ENCODE measurements around the gene TEX13D.
"Not testable (repeated sequence)": the region's sequence is repeated elsewhere in the genome, so short reads cannot be mapped to it uniquely, and the experiment has no call there.

TEX13D gene

DNA sequence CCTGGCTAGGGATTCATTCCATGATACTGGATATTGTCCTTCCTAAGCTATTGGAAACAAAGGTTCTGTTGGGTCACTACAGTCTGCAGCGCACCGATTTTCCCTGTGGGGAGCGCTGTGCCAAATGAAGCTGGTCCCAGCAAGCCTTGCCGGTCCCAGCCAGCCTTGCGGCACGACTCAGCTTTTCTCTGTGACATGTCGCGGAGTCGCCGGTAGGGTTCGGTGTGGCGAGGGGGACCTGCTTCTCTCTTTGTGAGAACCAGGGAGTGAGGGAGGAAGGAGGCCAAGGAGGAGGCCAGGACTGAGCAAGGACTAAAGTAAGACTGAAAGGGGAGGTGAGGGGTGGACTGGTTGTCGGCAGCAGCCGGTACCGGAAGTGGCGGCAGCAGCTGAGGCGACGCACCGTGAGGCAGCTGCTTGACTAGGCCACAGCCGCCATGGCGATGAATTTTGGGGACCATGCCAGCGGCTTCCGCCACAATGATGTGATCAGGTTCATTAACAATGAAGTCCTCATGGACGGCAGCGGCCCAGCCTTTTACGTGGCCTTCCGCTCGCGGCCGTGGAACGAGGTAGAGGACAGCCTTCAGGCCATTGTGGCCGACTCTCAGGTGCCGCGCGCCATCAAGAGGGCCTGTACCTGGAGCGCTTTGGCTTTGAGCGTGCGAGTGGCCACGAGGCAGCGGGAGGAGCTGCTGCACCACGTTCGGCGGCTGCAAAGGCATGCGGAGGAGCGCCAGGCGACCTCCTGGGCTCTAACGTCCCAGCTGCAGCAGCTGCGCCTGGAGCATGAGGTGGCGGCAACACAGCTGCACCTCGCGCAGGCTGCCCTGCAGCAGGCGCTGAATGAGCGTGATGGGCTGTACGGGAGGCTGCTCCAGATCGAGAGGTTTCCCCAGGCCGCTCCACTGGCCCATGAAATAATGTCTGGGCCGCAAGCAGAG is at the start of gene TEX13D:
TEX13D (plus strand) TSS at position 180 of the 944 bp plus-strand sequence; CDS start at position 438, 258 bp downstream.
- TF ChIP-seq, protein P1, sequence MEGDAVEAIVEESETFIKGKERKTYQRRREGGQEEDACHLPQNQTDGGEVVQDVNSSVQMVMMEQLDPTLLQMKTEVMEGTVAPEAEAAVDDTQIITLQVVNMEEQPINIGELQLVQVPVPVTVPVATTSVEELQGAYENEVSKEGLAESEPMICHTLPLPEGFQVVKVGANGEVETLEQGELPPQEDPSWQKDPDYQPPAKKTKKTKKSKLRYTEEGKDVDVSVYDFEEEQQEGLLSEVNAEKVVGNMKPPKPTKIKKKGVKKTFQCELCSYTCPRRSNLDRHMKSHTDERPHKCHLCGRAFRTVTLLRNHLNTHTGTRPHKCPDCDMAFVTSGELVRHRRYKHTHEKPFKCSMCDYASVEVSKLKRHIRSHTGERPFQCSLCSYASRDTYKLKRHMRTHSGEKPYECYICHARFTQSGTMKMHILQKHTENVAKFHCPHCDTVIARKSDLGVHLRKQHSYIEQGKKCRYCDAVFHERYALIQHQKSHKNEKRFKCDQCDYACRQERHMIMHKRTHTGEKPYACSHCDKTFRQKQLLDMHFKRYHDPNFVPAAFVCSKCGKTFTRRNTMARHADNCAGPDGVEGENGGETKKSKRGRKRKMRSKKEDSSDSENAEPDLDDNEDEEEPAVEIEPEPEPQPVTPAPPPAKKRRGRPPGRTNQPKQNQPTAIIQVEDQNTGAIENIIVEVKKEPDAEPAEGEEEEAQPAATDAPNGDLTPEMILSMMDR (IDR thresholded peaks at IDR 0.05; ENCODE audit: low read depth, low read length), result no peak

DNA sequence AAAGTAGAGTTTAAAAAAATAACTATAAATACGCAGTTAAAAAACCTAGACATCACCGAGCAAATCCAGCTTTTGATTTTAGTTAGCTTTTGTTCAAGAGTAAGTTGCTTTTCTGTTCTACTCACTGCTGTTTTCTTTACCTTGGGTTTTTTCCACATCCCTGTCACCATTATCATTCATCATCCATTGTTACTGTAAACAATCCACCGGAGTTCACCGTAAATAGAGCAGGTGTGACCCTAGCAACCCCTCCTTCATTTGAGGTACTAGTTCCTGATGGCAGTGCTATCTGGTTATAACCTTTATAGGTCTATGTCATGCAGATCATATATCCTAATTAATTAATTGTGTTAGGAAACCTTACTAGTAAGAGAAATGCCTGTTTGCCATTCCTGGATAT is 43.0 kb upstream of the TEX13D start:
- H3K4me3 ChIP-seq (replicated peaks in 1 of 2; ENCODE audit: low read depth in 2 of 2, low read length in 2 of 2), result no peak overlapping the region
- TF ChIP-seq, protein P1 (IDR thresholded peaks at IDR 0.05; ENCODE audit: low read depth, low read length), result no peak

More for the DNA sequence above, at the start of gene TEX13D:
- DNase-seq (ENCODE audit: low read depth in 2 of 2), result no peak
- H3K4me3 ChIP-seq (replicated peaks in 1 of 2; ENCODE audit: low read depth in 2 of 2, low read length in 2 of 2), result no peak within 1 kb of the TSS

DNA sequence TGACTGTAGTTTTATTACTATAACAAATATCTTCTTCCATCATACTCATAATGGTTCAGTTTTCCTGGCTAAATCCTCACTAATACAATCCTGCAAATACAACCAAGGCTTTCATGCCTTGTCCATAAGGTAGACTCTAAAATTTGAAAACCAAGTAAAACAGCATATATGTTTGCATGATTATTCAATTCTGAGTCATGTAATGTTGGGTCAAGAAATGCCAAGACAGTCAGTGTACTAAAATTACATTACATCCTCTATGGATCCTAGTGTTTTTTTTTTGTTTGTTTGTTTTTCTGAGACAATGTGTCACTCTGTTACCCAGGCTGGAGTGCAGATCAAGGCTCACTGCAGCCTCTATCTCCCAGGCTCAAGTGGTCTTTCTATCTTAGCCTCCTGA is 38.6 kb upstream of the TEX13D start:
- TF ChIP-seq, protein P1 (IDR thresholded peaks at IDR 0.05; ENCODE audit: low read depth, low read length), result no peak
- no peak for DNase-seq (ENCODE audit: low read depth in 2 of 2)

More for the DNA sequence above, 43.0 kb upstream of the TEX13D start:
- no peak for DNase-seq (ENCODE audit: low read depth in 2 of 2)

DNA sequence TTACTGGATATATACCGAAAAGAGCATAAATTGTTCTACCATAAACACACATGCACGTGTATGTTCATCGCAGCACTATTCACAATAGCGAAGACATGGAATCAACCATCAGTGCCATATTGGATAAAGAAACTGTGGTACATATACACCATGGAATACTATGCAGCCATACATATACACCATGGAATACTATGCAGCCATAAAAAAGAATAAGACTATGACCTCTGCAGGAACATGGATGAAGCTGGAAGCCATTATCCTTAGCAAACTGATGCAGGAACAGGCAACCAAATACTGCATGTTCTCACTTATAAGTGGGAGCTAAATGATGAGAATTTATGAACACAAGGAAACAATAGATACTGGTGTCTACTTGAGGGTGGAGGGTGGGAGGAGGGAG is 33.1 kb upstream of the TEX13D start:
- H3K4me3 ChIP-seq (replicated peaks in 1 of 2; ENCODE audit: low read depth in 2 of 2, low read length in 2 of 2); DNase-seq (ENCODE audit: low read depth in 2 of 2): not testable (repeated sequence)

More for the DNA sequence above, 38.6 kb upstream of the TEX13D start:
- no peak overlapping the region for H3K4me3 ChIP-seq (replicated peaks in 1 of 2; ENCODE audit: low read depth in 2 of 2, low read length in 2 of 2)

DNA sequence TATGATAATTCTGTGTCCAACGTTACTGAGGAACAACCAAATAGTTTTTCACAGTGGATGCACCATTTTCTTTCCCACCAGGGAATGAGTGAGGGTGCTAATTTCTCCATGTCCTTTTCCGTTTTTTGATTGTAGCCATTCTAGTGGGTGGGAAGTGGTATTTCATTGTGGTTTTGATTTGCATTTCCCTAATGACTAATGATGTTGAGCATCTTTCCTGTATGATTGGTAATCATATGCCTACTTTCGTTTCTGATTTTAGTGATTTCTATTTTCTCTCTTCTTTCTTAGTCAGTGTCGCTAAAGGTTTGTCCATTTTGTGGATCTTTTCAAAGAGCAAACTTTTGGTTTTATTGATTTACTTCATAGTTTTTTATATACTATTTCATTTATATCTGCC is 32.1 kb upstream of the TEX13D start:
- no peak overlapping the region for H3K4me3 ChIP-seq (replicated peaks in 1 of 2; ENCODE audit: low read depth in 2 of 2, low read length in 2 of 2)
- DNase-seq (ENCODE audit: low read depth in 2 of 2), result no peak
- TF ChIP-seq, protein P1 (IDR thresholded peaks at IDR 0.05; ENCODE audit: low read depth, low read length), result no peak

DNA sequence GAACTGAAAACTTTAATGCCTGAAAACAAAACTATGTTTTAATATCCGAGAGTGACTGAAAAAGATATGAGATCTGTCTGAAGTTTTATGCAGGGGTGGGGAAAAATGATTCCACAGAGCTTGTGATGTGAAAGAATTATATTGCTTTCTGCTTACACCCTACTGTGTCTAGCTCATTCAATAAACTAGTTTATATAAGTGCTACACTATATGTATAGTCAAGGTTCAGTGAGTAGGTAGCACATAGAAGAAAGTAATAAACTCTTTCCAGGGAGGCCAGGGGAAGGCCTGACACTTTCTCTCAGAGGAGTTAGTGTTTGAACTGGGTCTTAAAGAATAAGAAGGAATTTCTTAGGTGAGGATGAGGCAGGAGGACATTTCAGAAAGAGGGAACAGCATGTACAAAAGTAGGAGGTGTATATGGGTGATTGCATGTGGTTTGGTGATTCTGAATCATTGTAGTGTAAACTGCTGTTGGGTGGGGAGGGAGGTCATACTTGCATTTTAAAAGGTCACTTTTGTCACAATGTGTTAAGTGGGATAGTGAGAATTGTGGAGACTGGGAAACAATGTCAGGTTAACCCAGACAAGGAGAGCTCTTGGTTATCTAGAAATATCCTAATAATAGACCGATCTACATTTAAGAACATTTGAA is 25.1 kb upstream of the TEX13D start:
- H3K4me3 ChIP-seq (replicated peaks in 1 of 2; ENCODE audit: low read depth in 2 of 2, low read length in 2 of 2), result no peak overlapping the region
- TF ChIP-seq, protein P1 (IDR thresholded peaks at IDR 0.05; ENCODE audit: low read depth, low read length), result no peak
- DNase-seq (ENCODE audit: low read depth in 2 of 2), result no peak

DNA sequence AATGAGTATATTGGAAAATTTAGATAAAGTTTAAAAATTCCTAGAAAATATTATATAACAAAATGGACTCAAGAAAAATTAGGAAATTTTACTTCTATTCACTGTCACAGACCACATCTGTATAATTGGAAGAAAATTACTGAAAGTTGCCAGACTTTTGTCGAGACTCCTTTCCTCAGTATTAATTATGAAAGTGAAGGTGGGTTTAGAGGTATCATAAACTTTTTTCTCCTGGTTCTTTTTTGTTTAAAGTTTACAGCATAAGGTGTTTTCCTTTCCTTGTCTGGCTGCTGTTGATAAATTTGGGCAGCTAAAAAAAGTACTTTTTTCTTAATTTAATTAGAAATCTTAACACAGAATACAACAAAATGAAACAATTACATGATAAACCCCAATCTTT is 6.7 kb upstream of the TEX13D start:
- no peak for DNase-seq (ENCODE audit: low read depth in 2 of 2)
- H3K4me3 ChIP-seq (replicated peaks in 1 of 2; ENCODE audit: low read depth in 2 of 2, low read length in 2 of 2), result no peak overlapping the region
- TF ChIP-seq, protein P1 (IDR thresholded peaks at IDR 0.05; ENCODE audit: low read depth, low read length), result no peak
